Mesothelial cell of epicardium (in vitro differentiated cells): ENCODE data around the gene PDE2A. TPM values are rescaled to one million over a fixed set of nuclear protein-coding genes. Genes with fewer than 3 reads are reported as not detected.

ENCODE experiments used
- DNase-seq, 2 experiments: peaks; one replicate each; pipeline ENCODE4 v3.0.0; 2021; ENCODE audit warnings: low spot score in 2 of 2; ENCODE audit not compliant: unreplicated experiment in 2 of 2
- H3K27ac Mint-ChIP-seq: 2 replicates; pipeline ENCODE4 v1.8.0; 2021; ENCODE audit warnings: mixed read lengths
- H3K27me3 Mint-ChIP-seq: 2 replicates; pipeline ENCODE4 v1.8.0; 2021; ENCODE audit warnings: low read depth, mixed read lengths
- H3K36me3 Mint-ChIP-seq: 2 replicates; pipeline ENCODE4 v1.8.0; 2021; ENCODE audit warnings: mixed read lengths
- H3K4me1 Mint-ChIP-seq: 2 replicates; pipeline ENCODE4 v1.8.0; 2021; ENCODE audit warnings: mixed read lengths
- H3K4me3 Mint-ChIP-seq: 2 replicates; pipeline ENCODE4 v1.8.0; 2021; ENCODE audit warnings: mild to moderate bottlenecking, moderate library complexity, mixed read lengths
- H3K9me3 Mint-ChIP-seq: 2 replicates; pipeline ENCODE4 v1.8.0; 2021; ENCODE audit warnings: mixed read lengths
- CTCF ChIP-seq: fragments of 200-600 bp; sonication (generic); IDR thresholded peaks from one replicate; pipeline ENCODE4 v1.5.0; 2021; ENCODE audit warnings: antibody characterized with exemption; ENCODE audit not compliant: unreplicated experiment
- total RNA-seq: library from RNA; stranded (reverse); gene quantifications from 3 replicates; pipeline ENCODE4 v1.2.1, GENCODE V29; 2021

Gene PDE2A
- total RNA-seq, 1 donor from 2014 or later, result 1.1 TPM

GRCh38 chr11:72693271-72693968 lies 19.2 kb upstream of the PDE2A start:
- no peaks in the 10 kb centered on the region for H3K4me1 Mint-ChIP-seq
- no peak overlapping the region for H3K4me3 Mint-ChIP-seq
- no peak for TF ChIP-seq CTCF
- H3K9me3 Mint-ChIP-seq, result no peaks in the 10 kb centered on the region
- no peak overlapping the region for H3K27ac Mint-ChIP-seq
- no peak for DNase-seq
- H3K36me3 Mint-ChIP-seq, result peaks cover 33% of the 10 kb centered on the region
- H3K27me3 Mint-ChIP-seq, result no peaks in the 10 kb centered on the region

GRCh38 chr11:72692498-72693237 lies 18.4 kb upstream of the PDE2A start:
- no peak for DNase-seq
- no peaks in the 10 kb centered on the region for H3K27me3 Mint-ChIP-seq
- no peak overlapping the region for H3K27ac Mint-ChIP-seq
- H3K36me3 Mint-ChIP-seq, result peaks cover 32% of the 10 kb centered on the region
- H3K4me1 Mint-ChIP-seq, result no peaks in the 10 kb centered on the region
- no peak for TF ChIP-seq CTCF
- no peaks in the 10 kb centered on the region for H3K9me3 Mint-ChIP-seq
- H3K4me3 Mint-ChIP-seq, result no peak overlapping the region

GRCh38 chr11:72690166-72690565 lies 15.9 kb upstream of the PDE2A start:
- no peak overlapping the region for H3K4me3 Mint-ChIP-seq
- no peak overlapping the region for H3K27ac Mint-ChIP-seq
- peaks cover 33% of the 10 kb centered on the region for H3K36me3 Mint-ChIP-seq

GRCh38 chr11:72688929-72689328 lies 14.7 kb upstream of the PDE2A start:
- TF ChIP-seq CTCF, result no peak
- H3K27ac Mint-ChIP-seq, result no peak overlapping the region
- H3K4me1 Mint-ChIP-seq, result peaks cover 4% of the 10 kb centered on the region
- peaks cover 24% of the 10 kb centered on the region for H3K36me3 Mint-ChIP-seq
- no peaks in the 10 kb centered on the region for H3K9me3 Mint-ChIP-seq
- no peak for DNase-seq
- H3K4me3 Mint-ChIP-seq, result no peak overlapping the region
- no peaks in the 10 kb centered on the region for H3K27me3 Mint-ChIP-seq

More at GRCh38 chr11:72690166-72690565, 15.9 kb upstream of the PDE2A start:
- Mint-ChIP-seq H3K9me3 (no peaks in the 10 kb centered on the region), H3K27me3 (no peaks in the 10 kb centered on the region), H3K4me1 (peaks cover 4% of the 10 kb centered on the region)
- no peak for DNase-seq
- TF ChIP-seq CTCF, result no peak

GRCh38 chr11:72688486-72688885 lies 14.3 kb upstream of the PDE2A start:
- H3K9me3 Mint-ChIP-seq, result no peaks in the 10 kb centered on the region
- H3K27me3 Mint-ChIP-seq, result no peaks in the 10 kb centered on the region
- H3K4me3 Mint-ChIP-seq, result no peak overlapping the region
- H3K36me3 Mint-ChIP-seq, result peaks cover 24% of the 10 kb centered on the region
- TF ChIP-seq CTCF, result no peak
- no peak for DNase-seq
- peaks cover 4% of the 10 kb centered on the region for H3K4me1 Mint-ChIP-seq
- no peak overlapping the region for H3K27ac Mint-ChIP-seq
